Common myeloid progenitor, CD34-positive (primary cell): Measurements from ENCODE around the gene NDUFA13.

Experiments used
- CTCF ChIA-PET: fragments of 350-600 bp; sonication (Branson Sonifier 250); formaldehyde crosslinking; loops from one replicate; lab custom pipeline; 2021; ENCODE audit warnings: antibody characterized with exemption; lab: Charles Lee
- POLR2A ChIA-PET: fragments of 350-600 bp; sonication (Branson Sonifier 250); formaldehyde crosslinking; loops from one replicate; lab custom pipeline; 2021; ENCODE audit warnings: antibody characterized with exemption; lab: Charles Lee
- DNase-seq, 3 donors: peaks; one replicate each; pipeline versions ENCODE4 v3.0.0 to v3.0.0-alpha.2; 2013
- H3K27ac ChIP-seq, 2 experiments: 1 replicate in 1 of 2; 2 replicates in 1 of 2; pipeline ENCODE4 v1.7.0; 2013; ENCODE audit warnings: inconsistent platforms in 2 of 2, low read length in 2 of 2, mild to moderate bottlenecking in 2 of 2, low read depth in 1 of 2, moderate library complexity in 1 of 2; ENCODE audit not compliant: severe bottlenecking in 2 of 2, insufficient read depth in 1 of 2, poor library complexity in 1 of 2
- H3K27me3 ChIP-seq, 5 experiments: replicated peaks in 2 of 5; 1 replicate in 3 of 5; 2 replicates in 2 of 5; pipeline versions ENCODE4 v1.6.1 to v1.7.0; 2013; ENCODE audit warnings: low read length in 4 of 5, mild to moderate bottlenecking in 2 of 5, moderate library complexity in 2 of 5, inconsistent platforms in 1 of 5; ENCODE audit not compliant: insufficient read depth in 5 of 5, control insufficient read depth in 4 of 5
- H3K36me3 ChIP-seq, 4 experiments: 1 replicate in 2 of 4; 2 replicates in 2 of 4; pipeline versions ENCODE4 v1.6.1 to v1.7.0; 2013; ENCODE audit warnings: low read length in 3 of 4, control low read depth in 1 of 4, mild to moderate bottlenecking in 1 of 4; ENCODE audit not compliant: control insufficient read depth in 4 of 4, insufficient read depth in 4 of 4
- H3K4me1 ChIP-seq, 4 experiments: 1 replicate in 3 of 4; 2 replicates in 1 of 4; pipeline versions ENCODE4 v1.6.1 to v1.7.1; 2013; ENCODE audit warnings: low read length in 3 of 4, mild to moderate bottlenecking in 3 of 4, control low read depth in 1 of 4, inconsistent platforms in 1 of 4, moderate library complexity in 1 of 4; ENCODE audit not compliant: control insufficient read depth in 4 of 4, insufficient read depth in 4 of 4; ENCODE audit errors: control extremely low read depth in 1 of 4
- H3K4me3 ChIP-seq, 7 experiments: 1 replicate in 4 of 7; 2 replicates in 3 of 7; pipeline versions ENCODE4 v1.5.1 to v1.7.0; 2013; ENCODE audit warnings: mild to moderate bottlenecking in 7 of 7, low read length in 6 of 7, moderate library complexity in 6 of 7, inconsistent platforms in 2 of 7, low read depth in 2 of 7, control low read depth in 1 of 7; ENCODE audit not compliant: insufficient read depth in 4 of 7, control insufficient read depth in 1 of 7; ENCODE audit errors: extremely low read depth in 1 of 7
- H3K9me3 ChIP-seq, 5 experiments: 1 replicate in 4 of 5; 2 replicates in 1 of 5; pipeline versions ENCODE4 v1.6.1 to v1.7.1; 2013; ENCODE audit warnings: low read length in 4 of 5, mild to moderate bottlenecking in 2 of 5, inconsistent platforms in 1 of 5, low read depth in 1 of 5, moderate library complexity in 1 of 5; ENCODE audit not compliant: control insufficient read depth in 4 of 5, insufficient read depth in 2 of 5; ENCODE audit errors: control extremely low read depth in 1 of 5
- WGBS: methylation state at CpG from one replicate; pipeline ENCODE4 v1.1.5; 2013; ENCODE audit not compliant: insufficient coverage; 5-methylcytosine and 5-hydroxymethylcytosine counted together

Gene NDUFA13

DNA sequence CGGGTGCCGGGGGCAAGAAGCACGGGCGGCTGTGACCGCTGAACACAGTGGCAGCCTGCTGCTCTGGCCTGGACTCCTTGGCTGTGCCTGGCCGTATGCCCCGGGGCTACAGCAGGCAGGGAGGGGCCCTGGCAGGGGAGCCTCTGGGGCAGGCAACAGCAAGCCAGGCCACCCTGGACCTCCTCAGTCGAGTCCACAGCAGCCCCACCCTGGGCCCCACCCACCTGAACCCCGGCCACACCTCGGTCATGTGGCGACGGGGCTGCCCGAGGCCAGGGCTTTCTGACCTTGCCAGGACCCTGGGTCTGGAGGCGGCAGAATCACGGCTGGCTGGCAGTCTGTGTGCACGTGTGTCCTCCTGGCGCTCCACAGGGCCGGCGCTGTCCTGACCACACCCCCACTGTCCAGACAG lies 30.7 kb downstream of the NDUFA13 start:
- ChIA-PET POLR2A (no interaction called here), CTCF (interaction anchor here (1.2 to 2.1 kb wide), 4 partner anchors 9 to 97 kb away, joined by 4 to 5 read pairs (median 4); partner anchors contain the start of gene GMIP)
- H3K36me3 ChIP-seq = no peaks in the 10 kb centered on the region
- peaks cover 0 to 29% (median 2%) of the 10 kb centered on the region in 5 experiments for H3K27me3 ChIP-seq
- 89% methylated on average over 14 of the region's 19 CpGs for WGBS
- peaks cover 0 to 5% (median 0%) of the 10 kb centered on the region in 5 experiments for H3K9me3 ChIP-seq
- H3K4me1 ChIP-seq = peaks cover 0 to 5% (median 0%) of the 10 kb centered on the region in 4 experiments
- no peak overlapping the region for H3K4me3 ChIP-seq
- no peak for DNase-seq
- no peak overlapping the region for H3K27ac ChIP-seq

DNA sequence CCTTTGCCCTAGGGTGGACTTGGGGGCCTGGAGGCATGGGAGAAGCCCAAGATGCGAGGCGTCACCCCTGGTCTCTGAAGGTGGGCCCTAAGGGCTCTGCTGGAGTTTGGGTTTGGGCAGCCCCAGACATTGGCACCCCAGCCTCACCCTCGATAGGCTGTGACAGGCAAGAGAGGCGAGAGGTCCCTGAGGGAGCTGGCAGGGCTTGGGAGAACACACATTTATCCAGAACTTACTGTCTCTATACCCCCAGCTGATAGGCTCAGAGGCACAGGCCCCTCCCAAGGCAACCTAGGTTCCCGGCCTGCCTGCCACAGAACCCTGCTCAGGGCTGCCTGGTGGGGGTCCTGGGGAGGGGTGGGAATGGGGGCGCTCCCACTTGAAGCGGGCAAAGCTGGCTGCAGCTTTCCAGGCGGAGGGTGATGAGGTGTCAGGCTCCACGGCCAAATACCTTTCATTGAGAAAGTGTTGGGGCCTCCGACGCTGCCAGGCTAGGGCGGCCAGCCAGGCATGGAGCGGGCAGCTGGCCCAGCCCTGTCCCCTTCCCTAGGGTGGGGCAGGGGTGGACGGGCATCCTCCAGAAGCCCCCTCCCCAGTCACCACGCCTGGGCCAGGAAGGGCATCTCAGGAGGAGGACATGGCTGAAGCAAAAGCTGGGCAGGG lies 31.8 kb downstream of the NDUFA13 start:
- no peaks in the 10 kb centered on the region for H3K36me3 ChIP-seq
- DNase-seq = no peak
- H3K27ac ChIP-seq = no peak overlapping the region
- peaks cover 0 to 23% (median under 1%) of the 10 kb centered on the region in 5 experiments for H3K27me3 ChIP-seq
- H3K9me3 ChIP-seq = peaks cover 0 to 5% (median 0%) of the 10 kb centered on the region in 5 experiments
- WGBS = 70% methylated on average over 11 of the region's 15 CpGs
- H3K4me1 ChIP-seq = no peaks in the 10 kb centered on the region
- POLR2A ChIA-PET = no interaction called here
- CTCF ChIA-PET = interaction anchor here (1.0 to 2.1 kb wide), 6 partner anchors 8 to 411 kb away, joined by 3 to 5 read pairs (median 4); partner anchors contain the start of gene GMIP
- no peak overlapping the region for H3K4me3 ChIP-seq

DNA sequence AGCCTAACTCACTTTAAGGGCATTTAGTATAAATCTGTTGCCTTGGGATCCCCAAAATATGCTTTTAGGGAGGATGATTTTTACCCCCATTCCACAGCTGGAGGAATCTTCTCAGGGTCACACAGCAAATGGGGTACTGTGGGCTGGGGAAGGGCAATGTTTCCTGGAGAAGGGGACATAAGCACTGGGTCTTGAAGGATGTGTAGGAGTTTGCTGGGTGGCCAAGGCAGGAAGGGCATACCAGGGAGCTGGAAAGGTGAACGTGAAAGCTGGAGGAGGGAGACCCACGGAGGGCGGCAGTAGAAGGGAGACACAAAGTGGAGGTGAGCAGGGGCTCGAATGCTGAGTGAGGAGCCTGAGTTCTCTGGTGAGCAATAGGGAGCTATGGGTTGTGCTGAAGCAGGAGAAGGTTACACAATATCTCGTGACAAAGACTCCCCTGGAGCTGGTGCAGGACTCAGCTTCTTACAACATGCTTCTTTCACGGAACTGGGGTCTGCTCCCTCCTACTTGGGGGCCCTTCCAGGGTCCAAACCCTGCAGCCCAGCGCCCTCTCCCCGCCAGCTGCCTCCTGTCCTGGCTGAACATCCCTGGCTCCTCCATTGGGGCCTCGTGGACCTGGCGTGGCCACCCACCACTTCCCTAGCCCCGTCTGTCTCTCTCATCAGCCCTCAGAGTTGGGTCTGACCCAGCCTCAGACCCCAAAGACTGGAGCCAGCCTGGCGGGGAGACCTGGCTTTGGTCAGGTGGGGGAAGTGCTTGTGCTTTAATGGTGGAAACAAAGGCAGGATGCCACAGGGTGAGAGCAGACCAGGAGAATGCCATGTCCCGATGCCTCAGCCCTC lies 33.1 kb downstream of the NDUFA13 start:
- no peak overlapping the region for H3K4me3 ChIP-seq
- DNase-seq = no peak
- no peaks in the 10 kb centered on the region for H3K36me3 ChIP-seq
- ChIA-PET POLR2A (no interaction called here), CTCF (interaction anchor here (1.7 to 1.9 kb wide), 2 partner anchors 12 to 17 kb away, joined by 4 to 5 read pairs; no protein-coding TSS in a partner anchor)
- 73% methylated on average over 8 of the region's 13 CpGs for WGBS
- peaks cover 0 to 5% (median 0%) of the 10 kb centered on the region in 5 experiments for H3K9me3 ChIP-seq
- peaks cover 0 to 11% (median 0%) of the 10 kb centered on the region in 5 experiments for H3K27me3 ChIP-seq
- H3K27ac ChIP-seq = no peak overlapping the region
- H3K4me1 ChIP-seq = no peaks in the 10 kb centered on the region

DNA sequence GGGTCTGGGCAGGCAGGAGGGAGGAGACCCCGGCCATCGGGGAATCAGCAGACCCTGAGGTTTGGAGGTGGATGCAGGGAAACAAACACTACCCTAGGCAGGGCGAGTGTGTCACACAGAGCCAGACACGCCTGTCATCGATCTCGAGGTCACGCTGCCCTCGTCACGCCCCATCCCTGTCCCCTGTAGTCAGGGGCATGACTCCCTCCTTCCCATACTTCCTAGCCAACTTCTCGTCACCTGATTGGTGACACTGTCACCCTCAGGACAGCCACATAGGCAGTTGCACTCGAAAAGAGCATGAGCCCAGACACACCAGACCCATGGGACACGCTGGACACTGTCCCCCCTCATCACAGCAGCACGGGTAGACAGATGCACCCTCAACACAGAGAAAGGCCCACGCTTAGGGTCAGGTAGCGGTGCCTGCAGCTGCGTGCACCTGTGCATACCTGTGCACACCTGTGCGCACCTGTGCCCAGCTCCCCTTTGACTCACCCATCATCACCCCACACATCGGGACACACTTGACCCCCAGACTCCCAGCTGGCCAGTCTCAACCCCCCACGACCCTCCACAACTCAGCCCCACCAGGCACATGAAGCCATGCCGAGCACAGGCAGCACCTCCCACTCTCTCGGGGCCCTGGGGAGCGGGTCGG lies 33.9 kb downstream of the NDUFA13 start:
- WGBS = 87% methylated on average over 21 of the region's 23 CpGs
- Histone ChIP-seq H3K36me3 (no peaks in the 10 kb centered on the region), H3K4me3 (no peak overlapping the region), H3K4me1 (no peaks in the 10 kb centered on the region), H3K27ac (no peak overlapping the region), H3K27me3 (peaks cover 0 to 6% (median 0%) of the 10 kb centered on the region in 5 experiments), H3K9me3 (peaks cover 0 to 3% (median 0%) of the 10 kb centered on the region in 5 experiments)
- ChIA-PET CTCF (interaction anchor here (1.2 to 1.9 kb wide), 3 partner anchors 9 to 18 kb away, joined by 3 to 5 read pairs (median 4); no protein-coding TSS in a partner anchor), POLR2A (no interaction called here)
- no peak for DNase-seq

DNA sequence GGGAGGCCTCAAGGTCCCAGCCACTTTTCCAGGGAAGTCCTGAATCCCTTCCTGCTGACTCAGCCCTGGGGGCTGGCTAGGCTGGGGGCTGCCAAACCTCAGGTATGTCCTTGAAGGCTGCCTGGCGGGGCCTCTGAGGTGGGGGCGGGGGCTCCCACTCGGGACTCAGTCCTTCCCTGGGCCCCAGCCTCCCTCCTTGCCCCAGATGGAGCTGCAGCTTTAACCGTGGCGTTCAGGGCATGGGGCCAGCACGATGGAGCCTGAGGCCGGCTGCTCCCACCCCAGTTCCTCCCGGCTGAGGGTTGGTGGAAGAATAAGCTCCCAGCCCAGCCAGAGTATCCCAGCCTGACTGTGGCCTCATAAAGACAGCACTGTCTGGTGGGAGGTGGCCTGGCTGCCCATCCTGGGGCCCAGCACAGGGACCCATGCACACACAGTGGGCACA lies 34.5 kb downstream of the NDUFA13 start:
- Histone ChIP-seq H3K36me3 (no peaks in the 10 kb centered on the region), H3K4me3 (no peak overlapping the region), H3K4me1 (no peaks in the 10 kb centered on the region), H3K9me3 (no peaks in the 10 kb centered on the region), H3K27me3 (peaks cover 0 to 6% (median 0%) of the 10 kb centered on the region in 5 experiments), H3K27ac (no peak overlapping the region)
- DNase-seq = no peak
- ChIA-PET POLR2A (no interaction called here), CTCF (interaction anchor here (1.2 to 1.9 kb wide), 3 partner anchors 9 to 18 kb away, joined by 3 to 5 read pairs (median 4); no protein-coding TSS in a partner anchor)
- 82% methylated on average over 8 of the region's 8 CpGs for WGBS

DNA sequence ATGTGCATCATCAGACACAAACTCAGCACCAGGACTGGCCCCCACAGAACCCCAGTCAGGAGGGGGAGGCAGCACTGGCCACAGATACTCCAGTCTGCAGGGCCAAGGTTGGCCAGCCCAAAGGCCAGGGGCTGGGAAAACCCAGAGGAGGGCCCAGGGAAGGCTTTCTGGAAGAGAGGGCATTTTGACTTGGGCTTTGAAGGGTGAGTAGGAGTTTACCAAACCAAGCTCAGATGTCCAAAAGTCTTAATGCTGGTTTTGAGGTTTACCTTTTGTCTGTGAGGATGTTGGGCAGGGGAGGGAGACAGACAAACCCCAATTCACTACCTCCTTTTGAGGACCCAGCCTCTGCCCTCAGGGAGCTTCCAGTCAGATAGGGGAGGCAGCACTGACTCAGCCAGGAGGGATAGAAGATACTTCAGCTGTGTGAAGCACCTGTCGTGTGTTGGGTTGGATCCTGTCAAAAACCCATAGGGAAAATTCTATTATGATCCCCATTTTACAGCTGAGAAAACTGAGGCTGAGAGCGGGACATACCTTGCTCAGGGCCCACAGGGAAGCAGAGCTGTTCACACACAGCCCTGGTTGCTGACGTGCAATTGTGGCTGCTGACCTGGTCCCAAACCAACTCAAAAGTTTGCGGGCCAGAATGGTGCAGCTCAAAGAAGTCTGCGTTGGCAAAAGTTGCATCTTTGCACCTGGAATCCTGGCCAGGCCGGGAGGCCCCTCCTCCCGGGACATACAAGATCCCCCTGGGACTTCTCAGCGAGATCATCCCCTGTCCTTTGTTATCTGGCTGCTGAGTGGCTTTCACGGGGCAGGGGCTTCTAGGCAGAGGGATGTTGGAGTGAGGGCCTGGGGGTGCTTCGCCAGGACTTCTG lies 35.2 kb downstream of the NDUFA13 start:
- H3K9me3 ChIP-seq = no peaks in the 10 kb centered on the region
- H3K4me3 ChIP-seq = no peak overlapping the region
- no peak for DNase-seq
- no peaks in the 10 kb centered on the region for H3K4me1 ChIP-seq
- 93% methylated on average over 10 of the region's 10 CpGs for WGBS
- H3K27ac ChIP-seq = no peak overlapping the region
- H3K36me3 ChIP-seq = no peaks in the 10 kb centered on the region
- H3K27me3 ChIP-seq = peaks cover 0 to 6% (median 0%) of the 10 kb centered on the region in 5 experiments
- CTCF ChIA-PET = interaction anchor here (0.6 to 5.6 kb wide), 6 partner anchors 9 to 419 kb away, joined by 3 to 29 read pairs (median 4); partner anchors contain the start of gene NDUFA13
- POLR2A ChIA-PET = no interaction called here
